MCF 10A (cell line): ENCODE measurements around the gene ODAD3. TPM values are rescaled to one million over a fixed set of nuclear protein-coding genes. Genes with fewer than 3 reads are reported as not detected.
"Not testable (repeated sequence)": the region's sequence is repeated elsewhere in the genome, so short reads cannot be mapped to it uniquely, and the experiment has no call there.

ENCODE experiments used
- BruUV-seq: library from RNA; stranded (reverse); fragments of 400-500 nt; replicated peaks from 2 replicates; lab custom pipeline; 2021; lab: Mats Ljungman, UMichigan
- CTCF ChIA-PET: fragments of 300-600 bp; sonication (Branson Sonifier 250); formaldehyde crosslinking; extraction: SDS; loops from one replicate; lab custom pipeline; 2021; ENCODE audit warnings: antibody characterized with exemption, inconsistent platforms; lab: Yijun Ruan, JAX
- POLR2A ChIA-PET: fragments of 300-600, 350-650 bp; sonication (Branson Sonifier 250); formaldehyde crosslinking; extraction: SDS; loops from one replicate; lab custom pipeline; 2020; ENCODE audit warnings: antibody characterized with exemption, inconsistent platforms; lab: Yijun Ruan, JAX
- DNase-seq: peaks from one replicate; pipeline ENCODE4 v3.0.0-alpha.2; 2018; ENCODE audit not compliant: unreplicated experiment
- H3K27ac Mint-ChIP-seq: one replicate; pipeline ENCODE4 v1.8.0; 2022; ENCODE audit warnings: mild to moderate bottlenecking, low read depth, mixed read lengths; ENCODE audit not compliant: unreplicated experiment
- H3K27me3 Mint-ChIP-seq: one replicate; pipeline ENCODE4 v1.8.0; 2022; ENCODE audit warnings: mixed read lengths; ENCODE audit not compliant: insufficient read depth, unreplicated experiment
- H3K36me3 Mint-ChIP-seq: one replicate; pipeline ENCODE4 v1.8.0; 2022; ENCODE audit warnings: mild to moderate bottlenecking, moderate library complexity, mixed read lengths; ENCODE audit not compliant: insufficient read depth, unreplicated experiment
- H3K4me1 Mint-ChIP-seq: one replicate; pipeline ENCODE4 v1.8.0; 2022; ENCODE audit warnings: mixed read lengths; ENCODE audit not compliant: insufficient read depth, unreplicated experiment
- H3K4me3 Mint-ChIP-seq: one replicate; pipeline ENCODE4 v1.8.0; 2022; ENCODE audit warnings: mild to moderate bottlenecking, moderate library complexity, mixed read lengths; ENCODE audit not compliant: unreplicated experiment
- H3K9me3 Mint-ChIP-seq: one replicate; pipeline ENCODE4 v1.8.0; 2022; ENCODE audit warnings: mixed read lengths; ENCODE audit not compliant: unreplicated experiment
- intact Hi-C: fragments of 100-400 bp; cut with micrococcal nuclease; formaldehyde crosslinking; loops from 2 replicates; pipeline ENCODE4 v1.14.1; 2022
- total RNA-seq: library from RNA; stranded (reverse); gene quantifications from 2 replicates; pipeline ENCODE4 v1.2.3, GENCODE V29; 2022
- TF ChIP-seq, protein P1 (sequence below): fragments of 200-600 bp; IDR thresholded peaks from one replicate; pipeline ENCODE4 v1.8.0; 2022; ENCODE audit warnings: antibody characterized with exemption, mild to moderate bottlenecking; ENCODE audit not compliant: unreplicated experiment

ODAD3 gene
- total RNA-seq, 1 experiment from 2014 or later: 0.30 TPM

GRCh38 chr19:11479090-11479897, 44.4 kb upstream of the ODAD3 start:
- POLR2A ChIA-PET: no interaction called here

DNA sequence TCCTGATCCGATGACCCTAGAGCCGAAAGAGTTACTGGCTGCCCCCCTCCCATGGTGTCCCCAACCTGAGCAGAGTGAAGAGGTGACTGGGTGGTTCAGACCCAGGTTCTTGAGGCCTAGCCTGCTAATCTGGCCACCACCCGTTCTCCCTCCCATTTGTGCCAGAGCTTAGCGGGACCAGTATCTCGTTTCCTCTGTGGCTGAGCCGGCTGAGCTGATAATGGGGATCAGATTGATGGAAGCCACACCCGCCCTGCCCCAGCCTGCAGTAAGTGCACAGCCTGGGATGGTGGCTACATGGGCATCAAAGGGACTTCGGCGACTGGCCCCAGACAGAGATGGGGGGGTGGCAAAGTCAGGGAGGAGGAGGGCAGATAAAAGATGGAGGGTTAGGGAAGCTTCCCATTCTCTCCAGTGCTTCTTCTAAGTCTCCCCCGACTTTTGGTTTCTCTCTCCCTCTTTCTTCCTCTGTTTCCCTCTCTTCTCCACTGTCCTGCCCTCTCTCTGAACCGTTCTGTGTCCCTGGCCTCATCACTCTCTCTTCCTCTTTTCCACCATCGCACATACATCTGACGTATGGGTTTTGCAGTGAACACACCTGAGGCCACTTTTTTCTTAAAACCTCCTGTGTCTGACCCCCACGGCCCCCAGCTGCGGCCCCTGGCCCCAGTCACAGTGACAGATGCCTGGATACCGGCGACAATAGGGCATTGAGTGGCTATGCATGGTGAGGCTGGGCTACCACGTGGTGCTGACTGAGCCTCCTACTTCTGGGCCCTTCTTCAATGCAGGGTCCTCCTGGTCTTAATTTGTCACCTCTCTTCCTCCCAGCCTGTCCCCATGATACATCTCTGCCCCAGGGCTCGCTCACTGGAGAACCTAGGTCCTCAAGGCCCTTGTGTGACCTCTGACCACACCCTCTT, 43.5 kb upstream of the ODAD3 start:
- CTCF ChIA-PET: no interaction called here
- H3K4me1 Mint-ChIP-seq: no peaks in the 10 kb centered on the region
- POLR2A ChIA-PET: interaction anchor here (0.7 kb wide), 1 partner anchor 62 kb away, joined by 3 read pairs; no protein-coding TSS in a partner anchor
- H3K4me3 Mint-ChIP-seq: no peak overlapping the region
- TF ChIP-seq, protein P1, sequence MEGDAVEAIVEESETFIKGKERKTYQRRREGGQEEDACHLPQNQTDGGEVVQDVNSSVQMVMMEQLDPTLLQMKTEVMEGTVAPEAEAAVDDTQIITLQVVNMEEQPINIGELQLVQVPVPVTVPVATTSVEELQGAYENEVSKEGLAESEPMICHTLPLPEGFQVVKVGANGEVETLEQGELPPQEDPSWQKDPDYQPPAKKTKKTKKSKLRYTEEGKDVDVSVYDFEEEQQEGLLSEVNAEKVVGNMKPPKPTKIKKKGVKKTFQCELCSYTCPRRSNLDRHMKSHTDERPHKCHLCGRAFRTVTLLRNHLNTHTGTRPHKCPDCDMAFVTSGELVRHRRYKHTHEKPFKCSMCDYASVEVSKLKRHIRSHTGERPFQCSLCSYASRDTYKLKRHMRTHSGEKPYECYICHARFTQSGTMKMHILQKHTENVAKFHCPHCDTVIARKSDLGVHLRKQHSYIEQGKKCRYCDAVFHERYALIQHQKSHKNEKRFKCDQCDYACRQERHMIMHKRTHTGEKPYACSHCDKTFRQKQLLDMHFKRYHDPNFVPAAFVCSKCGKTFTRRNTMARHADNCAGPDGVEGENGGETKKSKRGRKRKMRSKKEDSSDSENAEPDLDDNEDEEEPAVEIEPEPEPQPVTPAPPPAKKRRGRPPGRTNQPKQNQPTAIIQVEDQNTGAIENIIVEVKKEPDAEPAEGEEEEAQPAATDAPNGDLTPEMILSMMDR: no peak
- no TSS peak for BruUV-seq
- intact Hi-C loops: no loop called here
- DNase-seq: no peak
- H3K36me3 Mint-ChIP-seq: no peaks in the 10 kb centered on the region
- H3K27ac Mint-ChIP-seq: no peak overlapping the region
- no peaks in the 10 kb centered on the region for H3K9me3 Mint-ChIP-seq
- no peaks in the 10 kb centered on the region for H3K27me3 Mint-ChIP-seq

More at GRCh38 chr19:11479090-11479897, 44.4 kb upstream of the ODAD3 start:
- TF ChIP-seq, protein P1: no peak
- CTCF ChIA-PET: no interaction called here
- H3K4me1 Mint-ChIP-seq: no peaks in the 10 kb centered on the region
- H3K27me3 Mint-ChIP-seq: no peaks in the 10 kb centered on the region
- BruUV-seq: no TSS peak
- no peaks in the 10 kb centered on the region for H3K9me3 Mint-ChIP-seq
- H3K27ac Mint-ChIP-seq: no peak overlapping the region
- intact Hi-C loops: no loop called here
- H3K4me3 Mint-ChIP-seq: no peak overlapping the region
- DNase-seq: no peak
- no peaks in the 10 kb centered on the region for H3K36me3 Mint-ChIP-seq

GRCh38 chr19:11475861-11476260, 40.9 kb upstream of the ODAD3 start:
- intact Hi-C loops: no loop called here

GRCh38 chr19:11475343-11475742, 40.4 kb upstream of the ODAD3 start:
- POLR2A ChIA-PET, H3K9me3 Mint-ChIP-seq: not testable (repeated sequence)
- CTCF ChIA-PET: interaction anchor here (0.6 to 1.3 kb wide), 2 partner anchors 95 to 209 kb away, joined by 3 read pairs; no protein-coding TSS in a partner anchor

More at GRCh38 chr19:11475861-11476260, 40.9 kb upstream of the ODAD3 start:
- DNase-seq: no peak
- H3K4me3 Mint-ChIP-seq: no peak overlapping the region
- no peaks in the 10 kb centered on the region for H3K4me1 Mint-ChIP-seq
- no TSS peak for BruUV-seq
- no peaks in the 10 kb centered on the region for H3K9me3 Mint-ChIP-seq
- TF ChIP-seq, protein P1: no peak
- POLR2A ChIA-PET: no interaction called here
- no peak overlapping the region for H3K27ac Mint-ChIP-seq
- peaks cover 12% of the 10 kb centered on the region for H3K27me3 Mint-ChIP-seq
- CTCF ChIA-PET: interaction anchor here (1.3 kb wide), 1 partner anchor 96 kb away, joined by 3 read pairs; no protein-coding TSS in a partner anchor
- no peaks in the 10 kb centered on the region for H3K36me3 Mint-ChIP-seq

More at GRCh38 chr19:11475343-11475742, 40.4 kb upstream of the ODAD3 start:
- DNase-seq, H3K4me1 Mint-ChIP-seq, H3K4me3 Mint-ChIP-seq, BruUV-seq, H3K27ac Mint-ChIP-seq, intact Hi-C loops, H3K36me3 Mint-ChIP-seq: not testable (repeated sequence)
- peaks cover 12% of the 10 kb centered on the region for H3K27me3 Mint-ChIP-seq
